HG03095 (cell line): ENCODE data around the gene OR4E2.
"Not testable (repeated sequence)": the region's sequence is repeated elsewhere in the genome, so short reads cannot be mapped to it uniquely, and the experiment has no call there.

Experiments used
- ATAC-seq: cut with Tn5 transposase; IDR thresholded peaks from one replicate; pipeline ENCODE4 v1.9.1; 2021; ENCODE audit warnings: moderate library complexity; ENCODE audit not compliant: unreplicated experiment

OR4E2 gene

GRCh38 chr14:21694425-21694824, 40.8 kb downstream of the OR4E2 start:
- ATAC-seq: no peak

GRCh38 chr14:21697662-21698061, 44.0 kb downstream of the OR4E2 start:
- not testable (repeated sequence) for ATAC-seq

GRCh38 chr14:21698538-21698937, 44.9 kb downstream of the OR4E2 start:
- not testable (repeated sequence) for ATAC-seq

- ATAC-seq: no peak
These were observed 45.9 kb downstream of the OR4E2 start for GRCh38 chr14:21699551-21699950.

GRCh38 chr14:21702316-21702715, 48.7 kb downstream of the OR4E2 start:
- no peak for ATAC-seq

- ATAC-seq: no peak
These were observed 50.0 kb downstream of the OR4E2 start for GRCh38 chr14:21703357-21704326.

- no peak for ATAC-seq
These were observed 50.7 kb downstream of the OR4E2 start for GRCh38 chr14:21704338-21704737.

- ATAC-seq: no peak
These were observed 57.8 kb downstream of the OR4E2 start for GRCh38 chr14:21711360-21711961.

- no peak for ATAC-seq
These were observed 58.4 kb downstream of the OR4E2 start for GRCh38 chr14:21712036-21712435.

- no peak for ATAC-seq
These were observed 60.8 kb downstream of the OR4E2 start for GRCh38 chr14:21714318-21714929.
